Activated CD8-positive, alpha-beta memory T cell treated with anti-CD3 and anti-CD28 coated beads for 1 hour (primary cell): Measurements from ENCODE around the gene FBLN2.

Experiments used
- DNase-seq, 2 donors: peaks; one replicate each; pipeline ENCODE4 v3.0.0-alpha.2; 2020; ENCODE audit warnings: low read depth in 1 of 2; ENCODE audit errors: extremely low read depth in 1 of 2

Gene FBLN2

GRCh38 chr3:13529196-13530112 lies 19.5 kb upstream of the FBLN2 start:
- DNase-seq: no peak

GRCh38 chr3:13530241-13531009 lies 18.5 kb upstream of the FBLN2 start:
- DNase-seq: no peak

- DNase-seq: no peak
These were observed 16.8 kb upstream of the FBLN2 start for GRCh38 chr3:13532085-13532484.

- DNase-seq: no peak
These were observed 16.3 kb upstream of the FBLN2 start for GRCh38 chr3:13532631-13533030.

- DNase-seq: no peak
These were observed 15.0 kb upstream of the FBLN2 start for GRCh38 chr3:13533885-13534301.

GRCh38 chr3:13535526-13535875 lies 13.4 kb upstream of the FBLN2 start:
- no peak for DNase-seq

GRCh38 chr3:13535905-13536304 lies 13.0 kb upstream of the FBLN2 start:
- DNase-seq: no peak

GRCh38 chr3:13536432-13536831 lies 12.5 kb upstream of the FBLN2 start:
- no peak for DNase-seq

GRCh38 chr3:13536832-13537231 lies 12.1 kb upstream of the FBLN2 start:
- DNase-seq: no peak

GRCh38 chr3:13537244-13537908 lies 11.5 kb upstream of the FBLN2 start:
- DNase-seq: no peak

- no peak for DNase-seq
These were observed 11.0 kb upstream of the FBLN2 start for GRCh38 chr3:13537909-13538296.

GRCh38 chr3:13538520-13539291 lies 10.2 kb upstream of the FBLN2 start:
- no peak for DNase-seq

GRCh38 chr3:13539292-13539638 lies 9.7 kb upstream of the FBLN2 start:
- DNase-seq: no peak

- DNase-seq: no peak
These were observed 9.3 kb upstream of the FBLN2 start for GRCh38 chr3:13539671-13540070.

GRCh38 chr3:13540297-13540995 lies 8.5 kb upstream of the FBLN2 start:
- no peak for DNase-seq

GRCh38 chr3:13541691-13542090 lies 7.2 kb upstream of the FBLN2 start:
- DNase-seq: no peak

GRCh38 chr3:13542142-13542541 lies 6.8 kb upstream of the FBLN2 start:
- no peak for DNase-seq

- no peak for DNase-seq
These were observed 5.7 kb upstream of the FBLN2 start for GRCh38 chr3:13543253-13543652.

- DNase-seq: peak; percentile 11 to 26
These were observed 4.6 kb upstream of the FBLN2 start for GRCh38 chr3:13544293-13544831.
